Adrenal gland (tissue), 5 donors: ENCODE measurements around the gene NR1H4.

Experiments
- POLR2A ChIP-seq, 2 donors: fragments of 450-650 bp; IDR thresholded peaks; one replicate each; pipeline ENCODE4 v1.6.1; 2017; ENCODE audit warnings: antibody characterized with exemption in 2 of 2, mild to moderate bottlenecking in 2 of 2, moderate library complexity in 1 of 2
- TF ChIP-seq, protein P1 (sequence below), 6 experiments: fragments of 450-650 bp in 4 of 6; fragments of 200-600 bp in 2 of 6; sonication (generic) in 1 of 6; IDR thresholded peaks; 1 replicate in 5 of 6; 2 replicates in 1 of 6; pipeline versions ENCODE4 v1.5.1 to v1.8.0; 2016 to 2021; ENCODE audit warnings: antibody characterized with exemption in 6 of 6, mild to moderate bottlenecking in 2 of 6, moderate library complexity in 1 of 6
- donor health status: DM: no; HTN: no; CAD: no.

DNA sequence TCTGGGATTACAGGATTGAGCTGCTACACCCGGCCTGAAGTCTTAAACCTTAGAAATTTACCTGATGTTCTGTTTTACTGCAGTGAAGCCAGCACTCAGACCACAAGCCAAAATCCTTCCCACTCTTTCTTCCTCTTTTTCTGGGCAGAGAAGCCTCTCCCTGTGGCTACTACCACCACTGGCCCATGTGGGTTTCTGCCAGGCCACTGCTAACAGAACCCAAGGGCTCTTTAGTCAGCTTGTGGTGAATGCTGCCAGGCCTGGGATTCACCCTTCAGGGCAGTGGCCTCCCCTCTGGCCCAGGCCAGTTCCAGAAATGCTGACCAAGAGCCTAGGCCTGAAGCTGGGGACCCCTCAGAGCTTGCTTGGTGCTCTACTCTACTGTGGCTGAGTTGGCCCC lies 135.1 kb downstream of the NR1H4 start:
- TF ChIP-seq, protein P1, sequence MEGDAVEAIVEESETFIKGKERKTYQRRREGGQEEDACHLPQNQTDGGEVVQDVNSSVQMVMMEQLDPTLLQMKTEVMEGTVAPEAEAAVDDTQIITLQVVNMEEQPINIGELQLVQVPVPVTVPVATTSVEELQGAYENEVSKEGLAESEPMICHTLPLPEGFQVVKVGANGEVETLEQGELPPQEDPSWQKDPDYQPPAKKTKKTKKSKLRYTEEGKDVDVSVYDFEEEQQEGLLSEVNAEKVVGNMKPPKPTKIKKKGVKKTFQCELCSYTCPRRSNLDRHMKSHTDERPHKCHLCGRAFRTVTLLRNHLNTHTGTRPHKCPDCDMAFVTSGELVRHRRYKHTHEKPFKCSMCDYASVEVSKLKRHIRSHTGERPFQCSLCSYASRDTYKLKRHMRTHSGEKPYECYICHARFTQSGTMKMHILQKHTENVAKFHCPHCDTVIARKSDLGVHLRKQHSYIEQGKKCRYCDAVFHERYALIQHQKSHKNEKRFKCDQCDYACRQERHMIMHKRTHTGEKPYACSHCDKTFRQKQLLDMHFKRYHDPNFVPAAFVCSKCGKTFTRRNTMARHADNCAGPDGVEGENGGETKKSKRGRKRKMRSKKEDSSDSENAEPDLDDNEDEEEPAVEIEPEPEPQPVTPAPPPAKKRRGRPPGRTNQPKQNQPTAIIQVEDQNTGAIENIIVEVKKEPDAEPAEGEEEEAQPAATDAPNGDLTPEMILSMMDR (IDR thresholded peaks at IDR 0.05): no peak
- no peak for TF ChIP-seq POLR2A (IDR thresholded peaks at IDR 0.05)
